ENCODE measurements around the gene C2orf66.

DNA sequence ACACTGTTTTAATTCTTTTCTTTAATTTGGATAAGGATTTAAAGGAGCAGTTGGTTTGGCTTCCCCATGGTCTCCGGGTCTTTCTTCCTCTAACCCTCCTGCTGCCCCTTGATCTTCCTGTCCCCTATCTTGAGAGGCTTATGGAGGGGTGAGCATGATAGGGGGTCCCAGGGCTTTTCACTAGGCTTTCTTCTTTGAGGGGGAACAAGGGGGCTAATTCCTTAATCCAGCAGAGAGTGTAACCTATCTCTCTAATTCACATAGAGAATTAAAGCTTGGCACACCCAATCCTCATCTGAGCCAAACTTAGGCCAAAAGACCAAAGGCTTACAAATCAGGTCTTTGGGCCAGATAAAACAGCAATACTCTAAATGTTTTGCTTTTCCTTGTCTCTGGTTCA is 21.5 kb upstream of the C2orf66 start:
- TF ChIP-seq CTCF (IDR thresholded peaks at IDR 0.05; ENCODE audit: insufficient read depth, low read depth, low read length) (no peak), EZH2 (IDR thresholded peaks at IDR 0.05; ENCODE audit: insufficient read depth, low read length) (no peak)
